GM21737 (cell line): ENCODE measurements around the gene SETX.
"Not testable (repeated sequence)": the region's sequence is repeated elsewhere in the genome, so short reads cannot be mapped to it uniquely, and the experiment has no call there.

ENCODE experiments used
- ATAC-seq: cut with Tn5 transposase; IDR thresholded peaks from one replicate; pipeline ENCODE4 v1.9.1; 2021; ENCODE audit warnings: mild to moderate bottlenecking, moderate library complexity; ENCODE audit not compliant: unreplicated experiment

The SETX gene

DNA sequence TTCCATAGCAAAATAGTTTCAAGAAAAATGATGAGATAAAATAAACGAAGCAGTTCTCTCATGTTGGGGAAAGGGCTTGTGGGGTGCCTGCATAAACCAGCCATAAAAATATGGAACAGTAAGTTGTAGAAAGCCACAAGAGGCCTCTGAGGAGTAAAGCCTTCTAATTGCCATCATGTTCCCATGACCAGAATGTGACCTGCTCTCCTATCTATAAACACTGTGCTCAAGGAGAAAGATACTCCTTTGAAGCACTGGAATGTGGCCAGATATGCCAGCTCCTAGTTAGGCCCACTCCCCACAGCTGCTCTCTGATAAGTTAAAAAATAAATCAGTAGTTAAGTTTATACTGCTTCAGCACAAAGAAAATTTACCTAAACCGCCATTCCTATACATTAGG lies 65.8 kb downstream of the SETX start:
- no peak for ATAC-seq

DNA sequence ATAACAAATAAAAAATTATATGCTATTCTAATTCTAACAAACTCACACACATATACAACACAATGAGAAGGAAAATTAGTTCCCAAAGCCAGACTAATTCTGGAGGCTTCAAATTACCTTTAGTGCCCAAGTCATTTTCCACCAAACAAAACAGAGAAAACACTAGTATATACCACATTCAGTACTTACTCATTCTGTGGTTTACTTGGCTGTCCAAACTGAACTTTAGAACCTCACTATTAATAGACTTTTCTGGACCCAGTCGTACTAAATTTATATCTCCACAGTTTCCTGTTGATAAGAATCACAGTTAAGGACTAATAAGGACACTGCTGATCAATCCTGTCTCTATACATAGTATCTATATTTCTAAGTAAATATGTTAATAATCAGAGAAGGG lies 66.4 kb downstream of the SETX start:
- no peak for ATAC-seq

DNA sequence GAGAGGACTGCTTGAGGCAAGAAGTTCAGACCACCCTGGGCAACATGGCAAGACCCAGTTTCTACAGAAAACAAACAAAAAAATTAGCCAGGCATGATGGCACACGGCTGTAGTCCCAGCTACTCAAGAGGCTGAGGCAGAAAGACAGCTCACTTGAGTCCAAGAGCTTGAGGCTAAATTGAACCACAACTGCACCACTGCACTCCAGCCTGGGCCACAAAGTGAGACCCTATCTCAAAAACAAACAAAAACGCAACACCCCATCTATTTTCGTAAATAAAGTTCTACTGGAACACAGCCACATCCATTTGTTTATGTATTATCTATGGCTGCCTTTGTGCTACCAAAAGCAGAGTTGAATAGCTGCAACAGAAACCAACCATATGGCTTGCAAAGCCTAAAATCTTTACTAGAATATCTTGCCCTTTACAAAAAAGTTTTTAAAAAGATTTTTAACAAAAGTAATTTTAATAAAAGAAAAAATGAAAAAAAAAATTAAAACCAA lies 67.5 kb downstream of the SETX start:
- ATAC-seq: no peak

DNA sequence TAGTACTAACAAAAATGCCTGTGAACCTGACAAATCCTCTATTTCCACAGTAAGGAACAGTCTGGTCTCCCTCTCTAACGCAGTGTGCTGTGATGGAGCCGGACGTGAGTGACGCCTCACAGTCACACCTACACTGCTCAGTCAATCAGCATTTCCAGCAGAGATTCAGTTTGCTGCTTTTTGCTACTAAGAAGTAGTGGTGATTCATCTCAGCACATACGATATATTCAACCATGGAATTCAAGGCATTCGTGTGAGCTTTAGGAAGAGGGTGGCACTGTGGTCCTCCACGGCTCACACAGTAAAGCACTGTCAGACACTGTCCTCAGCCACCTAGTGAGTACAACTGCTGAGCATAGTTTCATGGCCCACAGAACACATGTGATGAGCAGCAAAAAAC lies 70.9 kb downstream of the SETX start:
- no peak for ATAC-seq

DNA sequence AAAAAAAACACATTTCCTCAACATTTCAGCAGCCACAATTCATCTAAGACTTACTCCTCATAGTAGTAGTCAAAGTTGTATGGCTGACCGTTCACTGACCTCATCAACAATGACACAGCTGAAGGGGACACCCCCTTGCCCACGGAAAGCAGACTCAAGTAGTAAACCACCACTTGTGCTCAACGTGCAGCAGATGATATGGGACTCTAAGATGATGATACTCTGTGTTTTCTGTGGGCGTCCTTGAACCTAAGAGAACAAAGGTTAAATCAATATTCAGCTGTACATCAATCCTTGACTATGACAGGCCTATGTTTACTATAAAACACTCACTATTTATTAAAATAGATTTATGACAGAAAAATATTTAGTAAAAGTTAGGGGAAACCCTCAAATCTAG lies 71.6 kb downstream of the SETX start:
- ATAC-seq: no peak

DNA sequence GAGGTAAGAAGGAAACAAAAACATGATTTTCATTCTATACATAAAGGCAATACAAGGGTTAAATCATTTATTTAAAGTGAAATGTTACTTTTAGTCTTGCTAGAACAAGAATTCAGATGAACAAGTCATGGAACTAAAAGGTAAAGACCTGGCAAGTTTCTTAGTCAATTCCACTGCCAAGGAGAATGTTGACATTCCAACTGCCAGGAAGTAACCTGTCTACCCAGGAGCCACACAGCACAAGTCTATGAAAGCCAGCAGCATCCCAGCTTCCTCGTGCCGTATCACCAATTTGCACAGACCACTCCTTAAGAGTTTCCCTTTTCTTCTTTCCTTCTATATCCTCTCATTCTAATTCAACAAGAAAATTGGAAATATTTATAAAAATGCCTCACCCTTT lies 79.9 kb downstream of the SETX start:
- no peak for ATAC-seq

DNA sequence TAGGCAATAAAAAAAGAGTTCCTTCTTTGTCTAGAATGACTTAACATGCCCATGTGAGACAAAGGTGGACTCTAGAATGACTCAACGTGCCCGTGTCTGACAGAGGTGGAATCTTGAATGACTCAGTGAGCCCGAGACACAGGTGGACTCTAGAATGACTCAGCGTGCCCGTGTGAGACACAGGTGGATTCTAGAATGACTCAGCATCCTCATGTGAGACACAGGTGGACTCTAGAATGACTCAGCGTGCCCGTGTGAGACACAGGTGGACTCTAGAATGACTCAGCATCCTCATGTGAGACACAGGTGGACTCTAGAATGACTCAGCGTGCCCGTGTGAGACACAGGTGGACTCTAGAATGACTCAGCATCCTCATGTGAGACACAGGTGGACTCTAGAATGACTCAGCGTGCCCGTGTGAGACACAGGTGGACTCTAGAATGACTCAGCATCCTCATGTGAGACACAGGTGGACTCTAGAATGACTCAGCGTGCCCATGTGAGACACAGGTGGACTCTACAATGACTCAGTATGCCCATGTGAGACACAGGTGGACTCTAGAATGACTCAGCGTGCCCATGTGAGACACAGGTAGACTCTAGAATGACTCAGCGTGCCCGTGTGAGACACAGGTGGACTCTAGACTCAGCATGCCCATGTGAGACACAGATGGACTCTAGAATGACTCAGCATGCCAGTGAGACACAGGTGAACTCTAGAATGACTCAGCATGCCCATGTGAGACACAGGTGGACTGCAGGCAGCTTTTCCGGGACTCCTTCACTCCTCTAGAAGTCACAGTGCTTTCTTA lies 84.9 kb downstream of the SETX start:
- ATAC-seq: not testable (repeated sequence)

DNA sequence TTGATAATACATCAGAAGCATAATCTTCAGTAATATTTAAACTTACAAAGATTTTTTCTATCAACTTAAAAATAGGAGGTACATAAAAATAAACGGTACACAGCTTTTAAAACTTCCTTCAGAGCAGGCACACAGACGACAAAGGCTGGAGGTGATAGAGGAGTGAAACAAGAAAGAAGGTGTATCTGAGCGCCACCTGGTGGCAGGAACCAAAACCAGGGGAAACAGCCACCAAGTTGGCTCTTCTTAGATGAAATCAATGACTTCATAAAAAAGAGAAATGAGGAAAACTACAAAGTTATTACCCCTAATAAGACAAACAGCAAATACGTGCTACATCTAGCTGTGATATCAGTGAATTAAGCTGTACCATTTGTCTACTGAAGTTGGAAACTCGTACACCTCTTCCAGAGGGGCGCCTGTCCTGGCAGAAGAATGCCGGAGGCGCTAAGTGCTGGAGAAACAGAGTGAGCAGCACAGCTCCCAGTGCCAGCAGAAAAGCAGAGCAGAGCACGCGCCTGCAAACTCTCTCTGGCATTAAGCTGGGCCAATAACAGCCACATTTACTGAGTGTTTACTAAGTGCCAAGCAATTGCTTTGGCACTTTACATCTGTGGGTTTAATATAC lies 85.9 kb downstream of the SETX start:
- ATAC-seq: no peak

DNA sequence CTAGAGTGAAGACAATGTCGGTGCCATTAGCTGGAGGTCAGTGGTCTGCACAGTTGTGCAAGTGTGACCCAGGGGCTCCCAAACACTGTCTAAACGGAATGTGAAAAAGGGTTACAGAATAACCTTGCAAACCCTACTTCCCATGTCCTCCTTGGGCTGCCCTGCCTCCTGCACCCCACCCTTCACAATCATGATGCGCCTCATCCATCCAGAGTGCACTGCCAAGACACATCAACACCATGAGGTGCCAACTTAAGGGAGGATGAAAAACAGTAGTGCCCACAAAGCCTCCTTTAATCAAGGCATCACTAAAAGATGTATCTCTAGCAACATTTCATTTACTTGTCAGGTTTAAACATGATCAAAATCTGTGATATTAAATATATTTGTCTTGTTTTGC lies 87.1 kb downstream of the SETX start:
- no peak for ATAC-seq

DNA sequence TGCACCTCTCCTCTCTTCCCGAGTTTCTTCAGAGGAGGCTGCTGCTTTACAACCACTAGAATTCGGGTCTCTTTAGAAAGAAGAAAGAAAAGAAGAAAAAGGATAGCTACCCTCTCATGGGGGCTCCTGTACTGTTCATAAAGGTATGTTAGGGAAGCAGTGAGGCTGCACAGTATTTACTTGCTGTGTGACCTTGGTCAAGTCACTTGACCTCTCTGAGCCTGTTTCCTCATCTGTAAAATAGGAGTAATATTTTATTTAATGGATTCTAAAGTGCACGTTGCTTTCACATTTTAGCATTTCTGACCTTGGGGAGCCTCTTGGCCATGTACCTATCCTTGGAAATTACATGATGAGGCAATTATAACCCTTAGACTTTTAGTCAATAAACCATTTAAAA lies 88.8 kb downstream of the SETX start:
- ATAC-seq: no peak

DNA sequence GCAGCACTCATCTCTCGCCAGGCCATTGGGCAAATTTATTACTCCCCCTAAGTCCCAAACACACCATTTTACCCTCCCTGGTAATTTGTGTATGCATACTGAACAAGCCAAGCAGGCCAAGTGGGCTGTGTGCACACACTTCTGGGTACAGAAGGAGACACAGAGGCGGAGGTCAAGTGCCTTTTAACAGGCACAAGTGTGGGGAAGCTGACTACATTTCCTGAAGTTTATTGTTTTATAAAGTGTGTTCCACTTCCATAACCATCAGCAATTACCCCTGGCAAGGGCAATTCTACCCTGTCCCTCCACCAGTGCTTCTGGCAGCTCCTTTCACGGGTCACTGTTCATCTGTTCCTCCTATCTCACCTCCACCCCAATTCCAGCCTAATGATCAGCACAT lies 93.9 kb downstream of the SETX start:
- ATAC-seq: no peak

DNA sequence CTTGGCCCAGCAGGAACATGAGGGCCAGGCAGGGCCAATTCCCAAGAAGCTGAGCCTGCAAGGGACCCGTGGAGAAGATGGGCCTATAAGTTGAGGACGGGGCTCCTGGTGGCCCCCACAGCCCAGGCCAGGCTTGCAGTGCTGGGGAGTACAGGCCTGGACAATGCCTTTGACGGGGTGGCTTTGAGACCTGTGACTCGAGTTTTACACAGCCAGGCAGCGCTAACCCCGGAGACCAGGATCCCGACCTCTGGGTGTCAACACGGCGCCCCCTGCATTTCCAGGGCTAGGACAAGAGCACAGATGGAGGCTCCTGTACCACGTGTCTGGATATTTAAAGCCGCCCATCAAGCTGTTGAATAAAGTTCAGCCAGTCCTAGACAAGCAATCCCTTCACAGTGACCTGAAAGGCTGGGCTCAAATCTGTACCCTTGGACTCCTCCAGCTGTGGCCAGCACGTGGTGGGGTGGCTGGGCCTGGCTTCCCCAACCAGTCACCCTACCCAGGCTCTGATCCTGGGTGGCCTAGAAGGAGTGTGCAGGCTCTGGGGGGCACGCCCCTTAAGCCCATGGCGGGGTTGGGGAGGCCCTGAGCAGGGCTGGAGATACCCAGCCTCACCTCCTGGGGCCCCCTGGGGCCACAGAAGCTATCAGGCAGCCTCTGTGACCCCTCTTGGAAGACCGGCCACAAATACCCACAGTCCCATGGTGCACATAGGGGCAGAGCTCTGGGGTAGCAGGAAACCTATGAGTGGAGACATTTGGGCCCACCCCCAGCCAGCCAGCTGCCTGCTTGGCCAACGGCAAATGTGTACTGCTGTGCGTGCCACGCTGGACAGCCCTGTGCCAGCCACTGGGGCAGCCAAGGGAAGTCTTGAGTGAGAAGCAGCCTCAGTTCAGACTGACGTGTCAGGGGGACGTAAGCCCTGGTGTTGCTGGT lies 104.2 kb downstream of the SETX start:
- no peak for ATAC-seq

DNA sequence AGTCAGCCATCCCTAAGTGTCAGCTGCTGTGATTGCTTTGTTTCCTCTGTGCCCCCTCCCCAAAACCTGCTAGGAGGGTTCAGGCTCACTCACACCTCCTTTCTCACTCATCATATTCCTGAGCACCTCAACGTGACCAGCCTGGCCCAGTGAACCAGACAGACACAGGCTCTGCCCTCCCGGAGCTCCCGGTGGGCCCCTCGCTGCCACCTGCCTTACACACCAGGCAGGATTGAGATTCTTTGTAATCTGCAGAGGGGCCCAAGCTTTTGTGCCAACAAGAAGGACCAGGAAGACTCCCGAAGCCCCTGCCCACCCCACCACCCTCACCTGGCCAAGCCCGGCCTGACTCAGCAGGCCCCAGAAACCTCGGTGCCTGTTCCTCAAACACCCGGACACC lies 105.1 kb downstream of the SETX start:
- no peak for ATAC-seq

DNA sequence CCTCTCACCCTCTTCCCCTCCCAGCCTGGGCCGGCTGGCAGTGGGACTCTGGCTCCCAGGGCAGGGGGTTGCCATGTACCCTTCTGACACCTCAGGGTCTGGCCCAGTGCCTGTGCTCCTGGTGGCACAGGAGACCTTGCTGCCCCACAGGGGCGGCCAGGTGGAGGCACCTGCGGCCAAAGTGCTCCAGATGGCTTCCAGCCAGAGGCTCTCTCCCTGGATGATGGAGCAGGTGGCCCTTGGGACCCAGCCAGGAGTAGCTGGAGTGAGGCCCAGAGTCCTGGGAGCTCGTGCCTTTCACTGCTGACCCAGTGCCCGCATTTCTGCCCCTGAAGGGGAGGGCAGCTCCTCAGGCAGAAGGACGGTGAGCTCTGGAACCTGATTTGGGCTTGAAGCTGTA lies 105.7 kb downstream of the SETX start:
- ATAC-seq: no peak

DNA sequence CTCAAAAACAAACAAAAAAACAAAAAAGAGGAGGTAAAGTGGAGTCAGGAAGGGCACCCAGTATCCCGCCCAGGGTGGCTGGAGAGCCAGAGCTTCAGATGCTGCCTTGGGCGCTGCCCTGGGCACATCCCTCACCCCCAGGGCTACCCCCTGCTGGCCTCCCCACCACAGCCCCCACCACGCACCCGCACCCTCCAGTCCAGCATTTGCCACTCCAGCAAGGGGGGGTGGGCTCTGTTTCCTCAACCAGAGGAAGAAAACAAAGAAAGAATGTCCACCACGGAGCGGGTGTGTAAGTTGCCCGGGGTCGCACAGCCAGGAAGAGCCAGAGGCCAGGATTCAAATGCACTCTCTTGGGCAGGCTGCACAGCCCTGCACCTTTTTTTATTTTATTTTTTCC lies 106.8 kb downstream of the SETX start:
- no peak for ATAC-seq

DNA sequence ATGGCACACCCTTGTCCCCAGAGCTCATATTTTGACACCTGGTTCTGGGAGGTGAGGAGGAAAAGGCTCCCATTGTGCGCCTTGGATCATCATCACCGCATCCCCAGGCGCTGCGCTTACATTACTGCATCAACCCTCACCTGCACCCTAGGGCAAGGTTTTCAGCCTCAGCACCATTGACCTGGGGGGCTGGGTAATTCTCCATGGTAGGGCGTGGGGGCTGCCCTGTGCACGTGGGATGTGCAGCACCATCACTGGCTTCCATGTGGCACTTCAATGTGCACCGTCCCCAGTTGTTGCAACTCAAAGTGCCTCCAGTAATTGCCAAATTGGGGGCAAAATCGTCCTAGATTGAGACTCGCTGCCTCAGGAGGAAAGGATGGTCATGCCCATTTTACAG lies 109.3 kb downstream of the SETX start:
- no peak for ATAC-seq

DNA sequence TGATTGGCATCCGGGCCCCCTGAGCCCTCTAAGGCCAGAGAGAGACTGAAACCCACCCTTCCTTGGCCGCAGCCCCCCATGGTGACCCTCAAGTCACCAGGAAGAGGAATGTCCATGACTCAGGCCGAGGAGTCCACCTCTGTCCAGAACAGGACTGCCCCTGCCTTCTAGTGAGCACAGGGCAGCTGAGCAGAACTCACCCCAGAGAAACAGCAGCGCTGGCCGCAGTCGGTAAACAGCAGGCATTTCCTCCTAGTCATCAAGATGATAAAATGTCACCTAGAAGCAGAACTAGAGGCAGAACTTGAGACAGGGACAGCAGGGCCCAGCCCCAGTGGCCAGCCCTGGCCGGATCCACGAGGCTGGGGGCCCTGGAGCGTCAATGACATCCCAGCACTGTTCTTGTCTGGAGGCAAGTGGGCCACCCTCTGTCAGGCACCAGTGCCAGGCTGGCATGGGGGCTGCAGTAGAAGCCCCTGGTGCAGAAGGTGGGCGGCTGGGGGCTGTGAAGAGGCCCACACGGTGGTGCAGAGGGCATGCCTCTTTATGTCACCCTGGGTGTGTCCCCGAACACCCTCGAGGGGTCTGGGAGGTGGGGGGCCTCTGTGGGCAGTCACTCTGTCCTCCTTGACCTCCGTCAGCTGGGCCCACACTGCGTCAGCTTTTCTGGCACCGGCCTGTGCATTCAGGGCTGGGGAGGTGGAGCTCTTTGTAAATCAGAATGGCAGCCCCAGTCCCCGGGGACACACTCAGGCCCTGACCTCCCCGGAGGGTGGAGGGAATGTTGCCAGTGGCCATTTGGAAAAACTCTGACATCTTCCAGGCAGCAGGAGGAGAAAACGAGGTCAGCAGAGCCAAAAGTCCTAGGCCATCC lies 110.0 kb downstream of the SETX start:
- no peak for ATAC-seq

DNA sequence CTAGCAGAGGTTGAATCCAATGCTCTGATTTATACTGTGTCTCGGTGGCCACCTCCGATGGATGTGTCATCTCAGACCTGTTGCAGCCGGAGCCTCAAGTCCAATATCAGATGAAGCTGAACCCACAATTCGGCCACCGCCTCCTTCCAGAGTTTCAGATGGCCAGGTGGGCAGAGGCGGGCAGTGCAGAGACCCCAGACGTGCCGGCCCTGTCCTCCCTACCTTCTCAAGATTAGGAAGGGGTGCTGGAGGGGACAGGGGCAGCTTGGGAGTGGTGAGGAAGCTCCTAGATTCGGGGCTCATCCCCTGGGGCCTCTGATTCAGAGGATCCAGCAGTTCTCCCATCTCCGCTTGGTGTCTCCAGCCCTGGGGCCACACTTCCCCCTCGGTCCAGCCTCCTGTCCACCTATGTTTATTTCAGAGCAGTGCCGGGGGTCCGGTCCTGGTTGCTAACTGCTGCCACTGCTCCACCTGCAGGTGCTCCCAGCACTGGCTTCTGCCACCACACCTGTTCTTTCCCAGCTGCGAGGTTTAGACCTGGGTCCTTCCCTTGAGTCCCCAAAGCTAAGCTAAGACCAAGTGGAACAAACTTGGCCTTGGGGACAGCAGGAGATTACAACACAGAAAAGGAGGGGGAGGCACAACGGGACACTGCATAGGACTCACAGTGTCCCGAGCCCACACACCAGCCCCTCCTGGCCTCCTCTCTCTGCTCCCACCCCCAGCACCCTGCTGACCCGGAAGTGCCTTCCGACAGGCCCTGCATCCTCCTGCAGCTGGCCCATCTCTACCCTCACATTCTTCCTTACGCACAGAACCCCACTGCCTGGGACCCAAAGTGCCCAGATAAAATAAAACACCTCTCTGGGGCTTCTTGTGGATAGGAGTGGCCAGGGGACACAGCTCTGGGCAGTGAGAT lies 111.4 kb downstream of the SETX start:
- ATAC-seq: no peak

DNA sequence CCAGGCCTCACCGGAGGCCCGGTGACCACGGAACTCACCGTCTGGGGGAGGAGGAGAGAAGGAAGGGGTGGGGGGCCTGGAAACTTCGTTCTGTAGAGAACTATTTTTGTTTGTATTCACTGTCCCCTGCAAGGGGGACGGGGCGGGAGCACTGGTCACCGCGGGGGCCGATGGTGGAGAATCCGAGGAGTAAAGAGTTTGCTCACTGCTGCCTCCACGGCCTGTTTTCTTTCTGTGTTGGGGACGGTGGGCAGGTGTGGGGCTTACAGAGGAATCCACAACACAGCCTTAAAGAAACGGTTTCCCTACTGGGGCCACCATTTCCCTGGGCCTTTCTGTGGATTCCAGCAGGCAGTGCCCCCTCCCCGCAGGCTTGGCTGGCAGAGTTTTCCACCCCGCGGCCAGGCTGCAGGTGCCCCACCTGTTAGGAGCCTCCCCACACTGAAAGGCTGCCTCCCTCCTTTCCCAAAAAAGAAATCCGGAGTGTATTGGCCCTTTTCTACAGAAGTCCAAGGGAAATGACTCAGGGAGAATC lies 112.1 kb downstream of the SETX start:
- no peak for ATAC-seq
